DOHH2 (cell line): ENCODE data around the gene DCLK2.

Experiments used
- H3F3A ChIP-seq: fragments of 200-600 bp; sonication (generic), shearing (Covaris generic); 2 replicates; pipeline ENCODE4 v1.6.0; 2016; ENCODE audit warnings: antibody characterized with exemption, mild to moderate bottlenecking; ENCODE audit not compliant: control insufficient read depth, insufficient read depth
- H3K27ac ChIP-seq: fragments of 200-600 bp; sonication (generic); 2 replicates; pipeline ENCODE4 v1.5.1; 2014; ENCODE audit warnings: low read depth, mild to moderate bottlenecking, low read length, moderate library complexity
- H3K27me3 ChIP-seq: fragments of 200-600 bp; sonication (generic); 2 replicates; pipeline ENCODE4 v1.6.1; 2014; ENCODE audit warnings: mild to moderate bottlenecking, low read length, mixed read lengths; ENCODE audit not compliant: control insufficient read depth
- H3K36me3 ChIP-seq: fragments of 200-600 bp; sonication (generic); 2 replicates; pipeline ENCODE4 v1.6.1; 2014; ENCODE audit warnings: mild to moderate bottlenecking, low read length, moderate library complexity, mixed read lengths; ENCODE audit not compliant: control insufficient read depth
- H3K4me1 ChIP-seq: fragments of 200-600 bp; sonication (generic); 2 replicates; pipeline ENCODE4 v1.6.1; 2014; ENCODE audit warnings: mild to moderate bottlenecking, low read length, mixed read lengths; ENCODE audit not compliant: control insufficient read depth
- H3K4me2 ChIP-seq: fragments of 200-600 bp; sonication (generic); 2 replicates; pipeline ENCODE4 v1.6.0; 2014; ENCODE audit warnings: mild to moderate bottlenecking, low read length, moderate library complexity
- H3K4me3 ChIP-seq: fragments of 200-600 bp; sonication (generic); 2 replicates; pipeline ENCODE4 v1.5.1; 2014; ENCODE audit warnings: mild to moderate bottlenecking, low read length, mixed read lengths
- H3K79me2 ChIP-seq: fragments of 200-600 bp; sonication (generic); 2 replicates; pipeline ENCODE4 v1.6.1; 2014; ENCODE audit warnings: mild to moderate bottlenecking, low read length, mixed read lengths; ENCODE audit not compliant: control insufficient read depth
- H3K9me2 ChIP-seq: fragments of 200-600 bp; sonication (generic); replicated peaks from 2 replicates; pipeline ENCODE4 v1.6.1; 2014; ENCODE audit warnings: mild to moderate bottlenecking, low read length, mixed read lengths; ENCODE audit not compliant: control insufficient read depth
- H3K9me3 ChIP-seq: fragments of 200-600 bp; sonication (generic); 2 replicates; pipeline ENCODE4 v1.6.1; 2014; ENCODE audit warnings: antibody characterized with exemption, low read length, mixed read lengths; ENCODE audit not compliant: control insufficient read depth, insufficient read depth
- H4K20me1 ChIP-seq: fragments of 200-600 bp; sonication (generic); 2 replicates; pipeline ENCODE4 v1.6.0; 2014; ENCODE audit warnings: low read depth, mild to moderate bottlenecking, antibody characterized with exemption, low read length, moderate library complexity; ENCODE audit not compliant: control insufficient read depth, insufficient read depth
- EZH2phosphoT487 ChIP-seq: fragments of 200-600 bp; sonication (generic); IDR thresholded peaks from 2 replicates; pipeline ENCODE4 v1.6.1; 2017; ENCODE audit warnings: borderline replicate concordance, mild to moderate bottlenecking, antibody characterized with exemption, low read length, moderate library complexity, mixed read lengths
- TF ChIP-seq, protein P1 (sequence below): fragments of 200-600 bp; sonication (generic); IDR thresholded peaks from one replicate; pipeline ENCODE4 v1.5.1; 2014; ENCODE audit warnings: antibody characterized with exemption, mild to moderate bottlenecking, low read depth, low read length; ENCODE audit not compliant: poor library complexity, severe bottlenecking

DCLK2 gene

DNA sequence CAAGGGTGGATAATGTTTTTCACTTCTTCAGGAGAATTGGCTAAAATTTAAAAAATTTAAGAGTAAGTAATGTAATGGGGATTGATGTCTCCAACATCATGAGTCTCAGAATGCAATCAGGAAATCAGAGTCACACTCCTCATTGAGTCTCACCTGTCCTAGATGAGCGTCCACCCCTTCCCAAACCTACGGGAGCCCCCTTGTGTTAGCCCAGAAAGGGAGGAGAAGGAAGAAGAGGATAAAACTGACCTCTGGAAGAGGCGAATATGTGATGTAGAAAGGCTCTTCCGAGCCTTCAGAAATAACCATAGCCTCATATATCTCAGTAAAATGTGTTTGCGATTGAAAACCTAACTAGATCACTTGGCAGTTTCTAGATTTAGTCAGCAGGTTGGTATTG, 157.1 kb downstream of the DCLK2 start:
- TF ChIP-seq, protein P1, sequence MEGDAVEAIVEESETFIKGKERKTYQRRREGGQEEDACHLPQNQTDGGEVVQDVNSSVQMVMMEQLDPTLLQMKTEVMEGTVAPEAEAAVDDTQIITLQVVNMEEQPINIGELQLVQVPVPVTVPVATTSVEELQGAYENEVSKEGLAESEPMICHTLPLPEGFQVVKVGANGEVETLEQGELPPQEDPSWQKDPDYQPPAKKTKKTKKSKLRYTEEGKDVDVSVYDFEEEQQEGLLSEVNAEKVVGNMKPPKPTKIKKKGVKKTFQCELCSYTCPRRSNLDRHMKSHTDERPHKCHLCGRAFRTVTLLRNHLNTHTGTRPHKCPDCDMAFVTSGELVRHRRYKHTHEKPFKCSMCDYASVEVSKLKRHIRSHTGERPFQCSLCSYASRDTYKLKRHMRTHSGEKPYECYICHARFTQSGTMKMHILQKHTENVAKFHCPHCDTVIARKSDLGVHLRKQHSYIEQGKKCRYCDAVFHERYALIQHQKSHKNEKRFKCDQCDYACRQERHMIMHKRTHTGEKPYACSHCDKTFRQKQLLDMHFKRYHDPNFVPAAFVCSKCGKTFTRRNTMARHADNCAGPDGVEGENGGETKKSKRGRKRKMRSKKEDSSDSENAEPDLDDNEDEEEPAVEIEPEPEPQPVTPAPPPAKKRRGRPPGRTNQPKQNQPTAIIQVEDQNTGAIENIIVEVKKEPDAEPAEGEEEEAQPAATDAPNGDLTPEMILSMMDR: no peak
- TF ChIP-seq EZH2phosphoT487: no peak
- Histone ChIP-seq H3F3A (no peaks in the 10 kb centered on the region), H3K79me2 (no peaks in the 10 kb centered on the region), H3K36me3 (no peaks in the 10 kb centered on the region), H3K27me3 (peaks cover 7% of the 10 kb centered on the region), H3K4me3 (no peak overlapping the region), H3K4me2 (no peak overlapping the region), H3K9me3 (no peaks in the 10 kb centered on the region), H3K9me2 (no peaks in the 10 kb centered on the region), H3K27ac (no peak overlapping the region), H3K4me1 (no peaks in the 10 kb centered on the region), H4K20me1 (no peaks in the 10 kb centered on the region)

DNA sequence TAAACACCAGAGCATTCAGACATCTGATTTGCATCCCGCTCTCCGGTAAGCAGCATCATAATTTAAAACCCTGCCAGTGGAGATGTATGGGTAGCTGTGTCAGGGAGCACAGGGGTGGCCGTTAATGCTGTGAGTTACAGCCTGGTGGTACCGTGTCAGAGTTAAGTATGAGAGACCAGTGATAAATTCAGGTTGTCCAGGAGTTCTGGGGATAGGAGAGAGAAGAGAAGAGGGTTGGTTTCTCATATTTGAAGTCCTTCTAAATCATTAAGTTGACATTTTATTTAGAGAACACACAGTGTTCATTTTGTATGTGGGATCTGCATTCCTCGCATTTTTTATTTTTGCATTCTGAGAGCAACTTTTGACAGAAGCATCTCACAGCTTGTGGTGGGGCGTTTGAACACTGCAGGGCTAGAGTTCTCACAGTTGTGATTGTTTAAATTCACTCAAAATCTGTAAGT, 157.6 kb downstream of the DCLK2 start:
- no peaks in the 10 kb centered on the region for H3K36me3 ChIP-seq
- no peaks in the 10 kb centered on the region for H4K20me1 ChIP-seq
- H3K79me2 ChIP-seq: no peaks in the 10 kb centered on the region
- H3K4me2 ChIP-seq: no peak overlapping the region
- no peaks in the 10 kb centered on the region for H3K9me3 ChIP-seq
- no peaks in the 10 kb centered on the region for H3K4me1 ChIP-seq
- no peak for TF ChIP-seq EZH2phosphoT487
- TF ChIP-seq, protein P1: no peak
- H3K4me3 ChIP-seq: no peak overlapping the region
- H3K27ac ChIP-seq: no peak overlapping the region
- no peaks in the 10 kb centered on the region for H3K9me2 ChIP-seq
- H3K27me3 ChIP-seq: peaks cover 2% of the 10 kb centered on the region; the same call in 1 of the 2 replicates
- no peaks in the 10 kb centered on the region for H3F3A ChIP-seq

DNA sequence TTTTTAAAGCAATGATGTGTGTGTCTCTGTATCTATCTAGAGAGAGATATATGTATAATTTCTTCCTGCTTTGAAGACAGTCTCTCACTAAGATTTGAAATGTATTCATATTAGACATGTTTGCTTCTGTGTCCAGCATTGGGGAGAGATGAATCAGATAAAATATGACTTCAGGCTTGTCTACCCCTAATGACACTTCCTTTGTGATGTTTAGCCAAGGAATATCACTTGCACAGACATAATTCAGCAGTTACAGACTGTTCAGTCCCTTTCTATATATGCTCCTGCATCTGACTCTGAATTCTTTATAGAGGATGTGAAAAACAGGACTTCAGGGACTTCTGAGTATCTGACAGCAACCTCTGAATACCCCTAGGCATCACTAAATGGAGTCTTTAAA, 158.4 kb downstream of the DCLK2 start:
- Histone ChIP-seq H3K36me3 (no peaks in the 10 kb centered on the region), H3K27ac (no peak overlapping the region), H3K79me2 (no peaks in the 10 kb centered on the region), H3K4me1 (no peaks in the 10 kb centered on the region), H4K20me1 (no peaks in the 10 kb centered on the region), H3F3A (no peaks in the 10 kb centered on the region), H3K4me2 (no peak overlapping the region), H3K27me3 (peaks cover 2% of the 10 kb centered on the region; the same call in 1 of the 2 replicates), H3K4me3 (no peak overlapping the region), H3K9me3 (no peaks in the 10 kb centered on the region), H3K9me2 (no peaks in the 10 kb centered on the region)
- TF ChIP-seq, protein P1: no peak
- TF ChIP-seq EZH2phosphoT487: no peak
